ENCODE data around the gene CAV2.

Gene CAV2

DNA sequence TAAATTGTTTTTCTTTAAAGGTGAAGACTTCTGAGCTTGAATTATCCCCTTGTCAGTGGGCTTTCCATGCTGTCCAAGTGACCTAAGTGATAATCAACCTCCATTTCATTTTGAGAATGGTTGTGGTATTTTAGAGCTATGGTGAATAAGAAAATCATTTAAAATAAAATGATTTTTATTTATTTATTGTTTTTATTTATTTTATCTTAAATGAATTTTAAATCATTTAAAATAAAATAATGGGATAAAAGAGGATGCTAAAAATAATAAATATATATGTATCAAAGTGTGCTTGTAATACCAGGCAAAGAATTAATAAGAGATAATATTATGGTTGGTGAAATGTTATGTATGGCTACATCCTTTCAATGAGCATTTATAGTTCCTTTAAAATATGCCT is 49.8 kb downstream of the CAV2 start:
- no peak for DNase-seq

GRCh38 chr7:116551692-116552091 is 52.2 kb downstream of the CAV2 start:
- no peak for DNase-seq

GRCh38 chr7:116552602-116553001 is 53.1 kb downstream of the CAV2 start:
- DNase-seq, result no peak

GRCh38 chr7:116553168-116553964 is 53.8 kb downstream of the CAV2 start:
- no peak for DNase-seq

- DNase-seq, result no peak
These were observed 54.9 kb downstream of the CAV2 start for GRCh38 chr7:116554436-116554835.

DNA sequence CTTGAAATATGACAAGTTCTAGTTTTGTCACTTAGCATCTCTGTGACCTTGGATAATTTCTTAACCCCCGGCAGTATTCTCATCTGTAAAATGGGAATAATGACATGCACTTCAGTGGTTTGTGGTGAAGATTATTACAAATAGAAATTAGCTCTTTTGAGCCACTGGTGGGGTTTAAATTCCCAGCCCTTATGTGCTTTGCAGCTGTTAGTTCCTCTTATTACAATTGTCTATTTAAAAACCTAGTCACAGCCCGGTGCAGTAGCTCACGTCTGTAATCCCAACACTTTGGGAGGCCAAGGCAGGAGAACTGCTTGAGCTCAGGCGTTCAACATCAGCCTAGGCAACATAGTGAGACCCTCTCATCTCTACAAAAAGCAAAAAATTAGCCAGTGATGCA is 55.4 kb downstream of the CAV2 start:
- DNase-seq, result no peak

DNA sequence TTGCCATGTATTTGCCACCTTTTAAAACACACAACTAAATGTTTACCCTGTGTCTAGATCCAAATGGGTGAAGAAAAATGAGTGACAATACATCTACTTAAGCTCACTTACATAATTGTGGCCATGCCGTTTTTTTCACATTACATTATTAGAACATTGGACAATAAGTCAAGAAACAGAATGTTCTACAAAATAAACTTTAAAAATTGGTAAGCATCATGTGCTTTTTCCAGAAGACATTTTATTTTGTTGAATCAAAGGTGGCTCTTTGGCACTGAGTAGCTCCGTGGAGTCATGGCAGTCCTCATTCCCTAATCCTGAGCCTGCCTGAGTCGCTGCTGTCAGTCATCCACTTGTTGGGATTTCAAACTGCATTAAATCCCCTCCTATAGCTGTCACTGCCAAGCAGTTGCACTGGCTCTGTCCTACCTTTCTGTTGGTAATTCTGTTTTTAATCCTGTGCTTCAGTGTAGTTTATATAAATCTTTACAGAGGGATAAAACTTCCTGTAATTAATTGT is 57.6 kb downstream of the CAV2 start:
- DNase-seq, result no peak

DNA sequence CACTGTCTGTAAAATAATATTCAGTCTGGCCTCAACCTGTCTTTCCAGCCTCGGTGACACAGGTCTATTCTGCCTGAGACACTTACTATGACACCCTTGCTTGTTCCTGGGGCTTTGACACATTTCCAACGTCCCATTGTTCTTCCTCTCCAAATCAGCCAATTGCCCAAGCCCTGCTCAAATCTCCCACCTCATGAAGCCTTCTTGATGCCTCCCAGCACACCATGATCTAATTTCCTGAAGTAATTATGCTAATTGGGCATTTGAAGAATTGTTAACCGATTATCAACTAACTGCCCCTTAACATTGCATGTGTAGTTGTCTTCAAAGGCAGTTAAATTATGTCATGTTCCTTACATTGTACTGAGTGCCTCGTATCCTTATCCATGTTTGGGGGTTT is 58.4 kb downstream of the CAV2 start:
- no peak for DNase-seq

Measured in stimulated activated CD4-positive, alpha-beta T cell treated with anti-CD3 and anti-CD28 coated beads, Interleukin-15, amount 100 ng/mL, for 24 hours (primary cell).